CD14-positive monocyte (primary cell): ENCODE measurements around the gene ZNF627. TPM values are rescaled to one million over a fixed set of nuclear protein-coding genes. Genes with fewer than 3 reads are reported as not detected.

Experiments
- DNase-seq, 3 donors: peaks; one replicate each; pipeline ENCODE4 v3.0.0-alpha.2; 2011 to 2022
- H2AFZ ChIP-seq: 2 replicates; pipeline ENCODE4 v1.6.0; 2012; ENCODE audit warnings: mild to moderate bottlenecking, low read depth, low read length, inconsistent platforms; ENCODE audit not compliant: insufficient read depth, poor library complexity, severe bottlenecking
- H3K27ac ChIP-seq, 2 donors: 1 replicate in 1 of 2; 2 replicates in 1 of 2; pipeline ENCODE4 v1.5.1; 2012 to 2013; ENCODE audit warnings: low read length in 2 of 2, control low read depth in 1 of 2, inconsistent platforms in 1 of 2, low read depth in 1 of 2, mild to moderate bottlenecking in 1 of 2
- H3K27me3 ChIP-seq, 2 donors: one replicate each; pipeline versions ENCODE4 v1.6.0 to v1.6.1; 2011 to 2013; ENCODE audit warnings: low read length in 2 of 2; ENCODE audit not compliant: control insufficient read depth in 2 of 2, insufficient read depth in 2 of 2
- H3K36me3 ChIP-seq, 2 donors: replicated peaks in 1 of 2; 1 replicate in 1 of 2; 2 replicates in 1 of 2; pipeline versions ENCODE4 v1.5.1 to v1.6.1; 2012 to 2013; ENCODE audit warnings: low read length in 2 of 2, control low read depth in 1 of 2, inconsistent platforms in 1 of 2, mild to moderate bottlenecking in 1 of 2; ENCODE audit not compliant: insufficient read depth in 2 of 2, control insufficient read depth in 1 of 2
- H3K4me1 ChIP-seq, 2 donors: 1 replicate in 1 of 2; 2 replicates in 1 of 2; pipeline versions ENCODE4 v1.5.1 to v1.6.1; 2012 to 2013; ENCODE audit warnings: low read length in 2 of 2, control low read depth in 1 of 2, inconsistent platforms in 1 of 2, mild to moderate bottlenecking in 1 of 2, moderate library complexity in 1 of 2; ENCODE audit not compliant: insufficient read depth in 2 of 2, control insufficient read depth in 1 of 2
- H3K4me2 ChIP-seq: replicated peaks from 2 replicates; pipeline ENCODE3; 2012; ENCODE audit warnings: low read length, moderate library complexity, mild to moderate bottlenecking; ENCODE audit not compliant: poor library complexity, severe bottlenecking; ENCODE audit errors: extremely low read depth
- H3K4me3 ChIP-seq, 3 experiments: fragments of 200-600 bp in 1 of 3; sonication (generic) in 1 of 3; replicated peaks in 1 of 3; 1 replicate in 2 of 3; 2 replicates in 1 of 3; pipeline ENCODE4 v1.5.1; 2011 to 2013; ENCODE audit warnings: low read length in 3 of 3, mild to moderate bottlenecking in 3 of 3, control low read depth in 2 of 3, low read depth in 2 of 3, inconsistent platforms in 1 of 3, moderate library complexity in 1 of 3
- H3K79me2 ChIP-seq: 2 replicates; pipeline ENCODE4 v1.6.0; 2012; ENCODE audit warnings: mild to moderate bottlenecking, control low read depth, inconsistent platforms, low read length, moderate library complexity; ENCODE audit not compliant: insufficient read depth
- H3K9ac ChIP-seq: 2 replicates; pipeline ENCODE4 v1.6.0; 2017; ENCODE audit warnings: low read length, mild to moderate bottlenecking; ENCODE audit not compliant: insufficient read depth, poor library complexity, severe bottlenecking
- H3K9me3 ChIP-seq, 2 donors: replicated peaks in 1 of 2; 1 replicate in 1 of 2; 2 replicates in 1 of 2; pipeline versions ENCODE4 v1.5.1 to v1.6.1; 2012 to 2013; ENCODE audit warnings: low read length in 2 of 2, control low read depth in 1 of 2; ENCODE audit not compliant: control insufficient read depth in 1 of 2, insufficient read depth in 1 of 2
- H4K20me1 ChIP-seq: 2 replicates; pipeline ENCODE4 v1.6.0; 2012; ENCODE audit warnings: mild to moderate bottlenecking, low read length, control low read depth, moderate library complexity; ENCODE audit not compliant: insufficient read depth
- H3K27ac Mint-ChIP-seq, 7 donors: one replicate each; pipeline ENCODE4 v1.8.0; 2020; ENCODE audit warnings: mild to moderate bottlenecking in 7 of 7, mixed read lengths in 7 of 7, moderate library complexity in 6 of 7, inconsistent platforms in 2 of 7
- H3K27me3 Mint-ChIP-seq, 3 donors: one replicate each; pipeline ENCODE4 v1.8.0; 2021 to 2022; ENCODE audit warnings: low read depth in 3 of 3, mild to moderate bottlenecking in 3 of 3, mixed read lengths in 3 of 3, moderate library complexity in 3 of 3, inconsistent platforms in 1 of 3
- H3K36me3 Mint-ChIP-seq, 2 donors: one replicate each; pipeline ENCODE4 v1.8.0; 2020; ENCODE audit warnings: mixed read lengths in 2 of 2, inconsistent platforms in 1 of 2, mild to moderate bottlenecking in 1 of 2
- H3K4me1 Mint-ChIP-seq: one replicate; pipeline ENCODE4 v1.8.0; 2020; ENCODE audit warnings: mild to moderate bottlenecking, mixed read lengths
- H3K4me3 Mint-ChIP-seq, 2 donors: one replicate each; pipeline ENCODE4 v1.8.0; 2020; ENCODE audit warnings: mild to moderate bottlenecking in 2 of 2, mixed read lengths in 2 of 2, moderate library complexity in 1 of 2
- H3K9me3 Mint-ChIP-seq, 7 donors: one replicate each; pipeline ENCODE4 v1.8.0; 2020 to 2022; ENCODE audit warnings: mixed read lengths in 7 of 7, mild to moderate bottlenecking in 6 of 7, moderate library complexity in 6 of 7, inconsistent platforms in 2 of 7
- WGBS: methylation state at CpG from one replicate; pipeline ENCODE4 v1.1.5; 2013; ENCODE audit warnings: missing lambda C conversion rate; ENCODE audit not compliant: insufficient coverage; 5-methylcytosine and 5-hydroxymethylcytosine counted together
- intact Hi-C, 2 donors: fragments of 100-400 bp; cut with micrococcal nuclease; formaldehyde crosslinking; loops; one replicate each; pipeline versions ENCODE4 v1.15.0 to v1.15.1; 2023
- polyA plus RNA-seq, 3 donors: library from polyadenylated mRNA; depleted of rRNA in 1 of 3; unstranded in 2 of 3; stranded (reverse) in 1 of 3; fragments of 300-500 nt in 2 of 3; fragments of >200 nt in 1 of 3; fragmentation: Illumina TruSeq in 2 of 3; gene quantifications; 1 replicate in 2 of 3; 2 replicates in 1 of 3; pipeline ENCODE4 v1.2.3, GENCODE V29; 2012 to 2021
- TF ChIP-seq, protein P1 (sequence below): fragments of 200-600 bp; IDR thresholded peaks from one replicate; pipeline ENCODE4 v1.8.0; 2022; ENCODE audit warnings: antibody characterized with exemption, mild to moderate bottlenecking

Gene ZNF627
- polyA plus RNA-seq, 3 donors = 1.7 to 3.7 (median 3.4) TPM

DNA sequence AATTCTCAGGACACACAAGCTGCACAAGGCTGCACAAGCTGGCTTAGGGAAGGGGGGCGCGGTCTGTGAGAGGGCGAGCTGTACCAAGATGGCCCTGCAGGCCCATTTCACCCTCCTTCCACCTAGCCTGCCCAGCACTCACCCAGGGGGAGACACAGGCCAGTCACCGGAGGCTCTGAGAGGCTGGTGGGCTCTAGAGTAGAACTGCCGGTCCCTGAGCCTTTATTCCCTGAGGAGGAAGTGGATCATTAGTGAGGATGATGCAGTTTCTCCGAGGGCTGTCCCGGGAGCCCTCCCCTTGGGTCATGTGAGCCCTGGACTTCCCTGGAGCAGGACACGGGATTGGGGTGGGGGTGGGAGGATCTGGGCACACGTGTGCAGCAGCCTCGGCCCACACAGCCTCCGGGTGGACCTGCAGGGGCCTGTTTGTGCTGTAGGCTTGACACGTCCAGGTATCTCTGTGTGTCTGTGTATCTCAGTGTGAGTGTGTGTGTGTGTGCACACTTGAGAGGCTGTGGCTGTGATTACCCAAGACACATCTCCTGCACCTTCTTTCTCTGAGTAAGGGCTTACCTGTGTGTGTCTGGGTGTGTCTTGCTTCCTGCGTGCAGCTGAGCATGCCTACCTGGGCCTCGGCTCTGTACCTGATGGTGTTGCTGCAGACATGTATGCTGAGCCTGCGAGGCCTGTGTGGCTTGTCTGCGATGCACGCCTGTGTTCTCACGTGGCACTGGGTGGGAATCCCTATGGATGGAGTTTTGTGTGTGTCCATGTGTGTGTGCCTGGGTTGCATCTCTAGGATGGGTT, 19.6 kb upstream of the ZNF627 start, which contains the start of gene ACP5:
Gene ACP5, minus strand, starts transcription at position 195 of the 807 bp plus-strand sequence. CDS start 328 bp downstream, outside the sequence.
- Histone ChIP-seq H3K27ac (peak within 1 kb of the TSS; percentile 48 to 77), H2AFZ (peak within 1 kb of the TSS; percentile 83), H3K4me2 (peak within 1 kb of the TSS; percentile 85), H3K79me2 (no peaks in the 10 kb centered on the region), H3K27me3 (no peaks in the 10 kb centered on the region), H4K20me1 (no peaks in the 10 kb centered on the region), H3K36me3 (no peaks in the 10 kb centered on the region), H3K4me3 (peak within 1 kb of the TSS; percentile 39 to 77 (median 54)), H3K9ac (peak within 1 kb of the TSS; percentile 69), H3K9me3 (no peaks in the 10 kb centered on the region), H3K4me1 (peaks cover 62 to 68% of the 10 kb centered on the region in 2 donors)
- Mint-ChIP-seq H3K27me3 (peaks cover under 1 to 17% (median 5%) of the 10 kb centered on the region in 3 donors), H3K27ac (peak within 1 kb of the TSS; percentile 63 to 87 (median 81)), H3K4me1 (peaks cover 63% of the 10 kb centered on the region), H3K4me3 (peak within 1 kb of the TSS; percentile 69 to 85), H3K9me3 (peaks cover 0 to 10% (median 0%) of the 10 kb centered on the region in 7 donors), H3K36me3 (peaks cover 3 to 5% of the 10 kb centered on the region in 2 donors)
- no peak for DNase-seq
- 69% methylated on average over 9 of the region's 18 CpGs for WGBS
- TF ChIP-seq, protein P1, sequence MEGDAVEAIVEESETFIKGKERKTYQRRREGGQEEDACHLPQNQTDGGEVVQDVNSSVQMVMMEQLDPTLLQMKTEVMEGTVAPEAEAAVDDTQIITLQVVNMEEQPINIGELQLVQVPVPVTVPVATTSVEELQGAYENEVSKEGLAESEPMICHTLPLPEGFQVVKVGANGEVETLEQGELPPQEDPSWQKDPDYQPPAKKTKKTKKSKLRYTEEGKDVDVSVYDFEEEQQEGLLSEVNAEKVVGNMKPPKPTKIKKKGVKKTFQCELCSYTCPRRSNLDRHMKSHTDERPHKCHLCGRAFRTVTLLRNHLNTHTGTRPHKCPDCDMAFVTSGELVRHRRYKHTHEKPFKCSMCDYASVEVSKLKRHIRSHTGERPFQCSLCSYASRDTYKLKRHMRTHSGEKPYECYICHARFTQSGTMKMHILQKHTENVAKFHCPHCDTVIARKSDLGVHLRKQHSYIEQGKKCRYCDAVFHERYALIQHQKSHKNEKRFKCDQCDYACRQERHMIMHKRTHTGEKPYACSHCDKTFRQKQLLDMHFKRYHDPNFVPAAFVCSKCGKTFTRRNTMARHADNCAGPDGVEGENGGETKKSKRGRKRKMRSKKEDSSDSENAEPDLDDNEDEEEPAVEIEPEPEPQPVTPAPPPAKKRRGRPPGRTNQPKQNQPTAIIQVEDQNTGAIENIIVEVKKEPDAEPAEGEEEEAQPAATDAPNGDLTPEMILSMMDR = no peak
- intact Hi-C loops = no loop called here

DNA sequence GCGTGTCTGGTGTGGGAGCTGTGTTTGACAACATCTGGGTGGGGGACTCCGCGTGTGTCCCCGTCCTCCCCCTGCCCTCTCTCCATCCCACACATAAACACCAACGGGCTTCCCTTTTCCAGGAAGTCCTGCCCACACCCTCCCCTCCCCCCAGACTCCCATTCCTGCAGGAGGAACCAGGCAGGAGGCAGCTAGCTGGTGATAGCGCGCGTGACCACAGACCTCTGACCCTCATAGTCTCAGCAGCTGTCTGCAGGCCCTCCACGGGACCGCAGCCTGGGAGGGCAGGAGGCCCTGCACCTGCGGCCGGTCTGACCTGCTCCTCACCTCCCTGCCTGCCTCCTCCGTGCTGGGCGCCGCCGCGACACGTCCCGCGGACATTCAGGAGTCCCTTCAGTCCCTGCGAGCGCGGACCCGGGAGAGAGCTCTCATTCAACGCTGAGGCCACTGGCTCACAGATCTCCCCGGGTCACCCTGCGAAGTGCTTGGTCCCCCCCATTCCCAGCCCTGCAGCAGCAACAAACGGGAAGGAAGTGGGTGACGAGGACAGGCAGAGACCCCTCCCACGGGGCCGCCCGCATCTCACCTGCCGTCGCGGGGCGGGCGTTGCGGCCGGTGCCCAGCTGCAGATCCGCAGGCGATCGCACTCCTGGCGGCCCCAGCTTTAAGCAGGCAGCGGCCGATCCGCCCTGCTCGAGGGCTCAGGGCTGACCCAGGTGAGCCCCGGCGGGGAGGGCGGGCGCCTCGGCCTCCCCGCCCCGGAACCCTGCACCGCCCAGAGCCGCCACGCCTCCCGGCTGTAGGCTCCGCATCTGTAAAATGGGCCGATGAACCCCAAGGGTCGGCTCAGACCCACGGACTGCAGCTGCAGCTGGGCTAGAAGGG, 18.8 kb upstream of the ZNF627 start:
- DNase-seq = peak; percentile 39 to 52 (median 44)
- TF ChIP-seq, protein P1 = no peak
- peak overlapping the region; percentile 48 to 77 for H3K27ac ChIP-seq
- H3K27me3 Mint-ChIP-seq = peaks cover 2 to 16% (median 5%) of the 10 kb centered on the region in 3 donors
- H3K9ac ChIP-seq = peak overlapping the region; percentile 69
- peaks cover 70 to 76% of the 10 kb centered on the region in 2 donors for H3K4me1 ChIP-seq
- intact Hi-C loops = no loop called here
- no peaks in the 10 kb centered on the region for H3K79me2 ChIP-seq
- H2AFZ ChIP-seq = peak overlapping the region; percentile 83
- H3K4me3 ChIP-seq = peak overlapping the region; percentile 39 to 77 (median 54)
- H3K27ac Mint-ChIP-seq = peak overlapping the region; percentile 63 to 89 (median 85)
- H3K4me1 Mint-ChIP-seq = peaks cover 68% of the 10 kb centered on the region
- H3K36me3 Mint-ChIP-seq = peaks cover 3 to 5% of the 10 kb centered on the region in 2 donors
- no peaks in the 10 kb centered on the region for H3K9me3 ChIP-seq
- peak overlapping the region; percentile 85 for H3K4me2 ChIP-seq
- no peaks in the 10 kb centered on the region for H3K27me3 ChIP-seq
- H4K20me1 ChIP-seq = no peaks in the 10 kb centered on the region
- H3K4me3 Mint-ChIP-seq = peak overlapping the region; percentile 75 to 85
- H3K9me3 Mint-ChIP-seq = peaks cover 0 to 13% (median 0%) of the 10 kb centered on the region in 7 donors
- WGBS = 3% methylated on average over 48 of the region's 62 CpGs
- no peaks in the 10 kb centered on the region for H3K36me3 ChIP-seq
